ENCODE results near the gene PDP2.

DNA sequence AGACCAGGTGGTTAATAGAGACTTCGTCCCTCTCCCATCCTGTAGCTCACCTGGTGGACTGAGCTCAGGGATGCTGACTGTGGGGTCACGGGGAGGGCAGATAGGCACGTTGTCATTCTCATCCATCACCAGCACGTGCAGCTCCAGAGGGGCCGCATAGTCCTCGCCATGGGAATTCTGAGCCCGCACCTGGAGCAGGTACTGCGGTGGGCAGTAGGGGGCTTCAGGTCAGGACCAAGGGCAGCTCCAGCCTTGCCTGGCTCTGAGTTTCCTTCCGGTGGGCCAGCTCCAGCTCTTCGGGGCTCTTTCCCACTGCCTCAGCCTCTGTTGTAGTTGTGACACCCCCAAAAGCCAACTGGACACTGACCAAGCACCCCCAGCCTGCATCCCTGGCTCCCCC is 32.8 kb downstream of the PDP2 start:
- TF ChIP-seq, protein P1, sequence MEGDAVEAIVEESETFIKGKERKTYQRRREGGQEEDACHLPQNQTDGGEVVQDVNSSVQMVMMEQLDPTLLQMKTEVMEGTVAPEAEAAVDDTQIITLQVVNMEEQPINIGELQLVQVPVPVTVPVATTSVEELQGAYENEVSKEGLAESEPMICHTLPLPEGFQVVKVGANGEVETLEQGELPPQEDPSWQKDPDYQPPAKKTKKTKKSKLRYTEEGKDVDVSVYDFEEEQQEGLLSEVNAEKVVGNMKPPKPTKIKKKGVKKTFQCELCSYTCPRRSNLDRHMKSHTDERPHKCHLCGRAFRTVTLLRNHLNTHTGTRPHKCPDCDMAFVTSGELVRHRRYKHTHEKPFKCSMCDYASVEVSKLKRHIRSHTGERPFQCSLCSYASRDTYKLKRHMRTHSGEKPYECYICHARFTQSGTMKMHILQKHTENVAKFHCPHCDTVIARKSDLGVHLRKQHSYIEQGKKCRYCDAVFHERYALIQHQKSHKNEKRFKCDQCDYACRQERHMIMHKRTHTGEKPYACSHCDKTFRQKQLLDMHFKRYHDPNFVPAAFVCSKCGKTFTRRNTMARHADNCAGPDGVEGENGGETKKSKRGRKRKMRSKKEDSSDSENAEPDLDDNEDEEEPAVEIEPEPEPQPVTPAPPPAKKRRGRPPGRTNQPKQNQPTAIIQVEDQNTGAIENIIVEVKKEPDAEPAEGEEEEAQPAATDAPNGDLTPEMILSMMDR (IDR thresholded peaks at IDR 0.05; ENCODE audit: borderline replicate concordance, extremely low read depth, low read length, poor library complexity, severe bottlenecking) = peak; percentile 8
- TF ChIP-seq EZH2 (IDR thresholded peaks at IDR 0.05; ENCODE audit: borderline replicate concordance, low read depth, low read length, severe bottlenecking) = no peak
